LNCaP clone FGC (cell line): ENCODE results near the gene POTEB2.
"Not testable (repeated sequence)": the region's sequence is repeated elsewhere in the genome, so short reads cannot be mapped to it uniquely, and the experiment has no call there.

Experiments
- DNase-seq: peaks from one replicate; pipeline ENCODE4 v3.0.0-alpha.2; 2011; ENCODE audit warnings: low read depth
- H3K4me3 ChIP-seq: 2 replicates; pipeline ENCODE4 v1.5.1; 2011; ENCODE audit warnings: mild to moderate bottlenecking, low read depth, low read length, control low read depth

POTEB2 gene

GRCh38 chr15:20866214-20866613 lies at the start of gene POTEB2:
Gene POTEB2, minus strand, starts transcription at chr15:20866314. Its CDS starts 33 bp downstream, at chr15:20866281.
- not testable (repeated sequence) for DNase-seq, H3K4me3 ChIP-seq

DNA sequence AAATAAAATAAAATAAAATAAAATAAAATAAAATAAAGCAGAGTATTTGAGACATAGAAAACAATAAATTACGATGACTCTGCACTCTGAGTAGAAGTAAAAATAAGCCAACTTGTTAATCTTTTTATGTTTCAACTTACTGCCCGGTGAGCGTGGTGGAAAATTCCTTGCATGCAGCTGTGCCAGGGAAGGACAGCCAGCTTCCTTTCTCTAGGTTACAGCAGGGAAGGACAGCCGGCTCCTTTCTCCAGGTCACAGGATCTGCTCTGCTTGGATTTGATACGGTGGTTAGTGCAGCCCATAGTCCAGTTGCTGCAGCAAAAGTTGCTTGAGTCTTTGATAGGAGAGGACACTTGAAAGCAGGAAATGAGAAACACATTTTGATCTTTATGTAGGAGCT lies 13.8 kb upstream of the POTEB2 start:
- H3K4me3 ChIP-seq, DNase-seq: not testable (repeated sequence)

- DNase-seq, H3K4me3 ChIP-seq: not testable (repeated sequence)
Observed at GRCh38 chr15:20878464-20878863, 12.3 kb upstream of the POTEB2 start.

DNA sequence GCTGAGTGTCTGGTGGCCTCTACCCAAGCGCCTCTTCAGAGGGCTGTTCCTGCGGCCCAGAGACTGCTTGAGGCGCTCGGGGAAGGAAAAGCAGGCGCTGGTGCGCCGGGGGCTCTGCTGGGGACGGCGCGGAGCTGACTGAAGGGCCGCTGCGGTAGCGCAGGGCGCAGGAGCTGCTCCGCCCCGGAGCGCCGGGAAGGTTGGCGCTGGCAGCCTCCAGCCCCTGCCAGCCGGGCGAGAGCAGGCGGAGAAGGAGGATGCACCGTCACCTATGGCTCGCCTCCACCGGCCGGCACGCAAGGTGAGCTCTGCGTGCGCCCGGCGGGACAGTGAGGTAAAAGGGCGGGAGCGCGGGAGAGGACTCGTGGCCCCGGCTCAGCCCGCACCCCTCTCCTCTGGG lies 11.7 kb upstream of the POTEB2 start:
- H3K4me3 ChIP-seq, DNase-seq: not testable (repeated sequence)
